Neural progenitor cell (in vitro differentiated cells): ENCODE data around the gene LMF1. TPM values are rescaled to one million over a fixed set of nuclear protein-coding genes. Genes with fewer than 3 reads are reported as not detected.

Experiments used
- DNase-seq: peaks from one replicate; pipeline ENCODE4 v3.0.0-alpha.2; 2016; ENCODE audit warnings: low spot score
- H2AFZ ChIP-seq: fragments of 200-600 bp; sonication (generic); replicated peaks from 2 replicates; pipeline ENCODE4 v1.6.1; 2016; ENCODE audit warnings: antibody characterized with exemption
- H3F3A ChIP-seq: fragments of 200-600 bp; sonication (generic); 2 replicates; pipeline ENCODE4 v1.6.1; 2016; ENCODE audit warnings: antibody characterized with exemption, low read depth
- H3K27ac ChIP-seq: fragments of 200-600 bp; sonication (generic); 2 replicates; pipeline ENCODE4 v1.5.1; 2016; ENCODE audit warnings: mild to moderate bottlenecking
- H3K27me3 ChIP-seq: fragments of 200-600 bp; sonication (generic); 2 replicates; pipeline ENCODE4 v1.6.1; 2016; ENCODE audit warnings: mild to moderate bottlenecking, moderate library complexity
- H3K36me3 ChIP-seq: fragments of 200-600 bp; sonication (generic); 2 replicates; pipeline ENCODE4 v1.5.1; 2016
- H3K4me1 ChIP-seq: fragments of 200-600 bp; sonication (generic); 2 replicates; pipeline ENCODE4 v1.6.1; 2016; ENCODE audit warnings: mixed run types
- H3K4me2 ChIP-seq: fragments of 200-600 bp; sonication (generic); 2 replicates; pipeline ENCODE4 v1.6.1; 2016
- H3K4me3 ChIP-seq: fragments of 200-600 bp; sonication (generic); 2 replicates; pipeline ENCODE4 v1.5.1; 2016
- H3K79me2 ChIP-seq: fragments of 200-600 bp; sonication (generic); 2 replicates; pipeline ENCODE4 v1.6.1; 2016; ENCODE audit warnings: low read depth
- H3K9ac ChIP-seq: fragments of 200-600 bp; sonication (generic); 2 replicates; pipeline ENCODE4 v1.6.1; 2016
- H3K9me3 ChIP-seq: fragments of 200-600 bp; sonication (generic); 2 replicates; pipeline ENCODE4 v1.5.1; 2016; ENCODE audit warnings: low read depth
- H4K20me1 ChIP-seq: fragments of 200-600 bp; sonication (generic); 2 replicates; pipeline ENCODE4 v1.6.1; 2016; ENCODE audit warnings: low read depth
- H3K27ac Mint-ChIP-seq: 3 replicates; pipeline ENCODE4 v1.8.0; 2021; ENCODE audit warnings: mixed read lengths
- H3K27me3 Mint-ChIP-seq: 2 replicates; pipeline ENCODE4 v1.8.0; 2022; ENCODE audit warnings: low read depth, mild to moderate bottlenecking, inconsistent platforms, moderate library complexity, mixed read lengths; ENCODE audit not compliant: insufficient read depth
- H3K36me3 Mint-ChIP-seq: 3 replicates; pipeline ENCODE4 v1.8.0; 2021; ENCODE audit warnings: mixed read lengths
- H3K4me1 Mint-ChIP-seq: 3 replicates; pipeline ENCODE4 v1.8.0; 2021; ENCODE audit warnings: mixed read lengths
- H3K4me3 Mint-ChIP-seq: 3 replicates; pipeline ENCODE4 v1.8.0; 2021; ENCODE audit warnings: mild to moderate bottlenecking, moderate library complexity, mixed read lengths
- H3K9me3 Mint-ChIP-seq: 3 replicates; pipeline ENCODE4 v1.8.0; 2020; ENCODE audit warnings: mixed read lengths
- CTCF ChIP-seq: fragments of 200-600 bp; sonication (generic); IDR thresholded peaks from 2 replicates; pipeline ENCODE4 v1.5.1; 2017; ENCODE audit warnings: antibody characterized with exemption, mild to moderate bottlenecking
- EZH2 ChIP-seq: fragments of 200-600 bp; sonication (generic); IDR thresholded peaks from 2 replicates; pipeline ENCODE4 v1.6.1; 2017; ENCODE audit warnings: antibody characterized with exemption, mild to moderate bottlenecking, moderate library complexity
- EZH2phosphoT487 ChIP-seq: fragments of 200-600 bp; sonication (generic); IDR thresholded peaks from 2 replicates; pipeline ENCODE4 v1.6.1; 2017; ENCODE audit warnings: antibody characterized with exemption
- total RNA-seq: library from RNA; depleted of rRNA; stranded (reverse); fragments of >200 nt; gene quantifications from 2 replicates; pipeline ENCODE4 v1.2.3, GENCODE V29; 2015; ENCODE audit warnings: low replicate concordance

LMF1 gene
- total RNA-seq, 1 donor from 2014 or later: 3.4 TPM

GRCh38 chr16:986411-986810, 15.6 kb upstream of the LMF1 start:
- Mint-ChIP-seq H3K27me3 (peaks cover 9% of the 10 kb centered on the region), H3K36me3 (no peaks in the 10 kb centered on the region), H3K4me1 (peaks cover 12% of the 10 kb centered on the region), H3K27ac (no peak overlapping the region), H3K9me3 (no peaks in the 10 kb centered on the region), H3K4me3 (no peak overlapping the region)
- Histone ChIP-seq H4K20me1 (peaks cover 17% of the 10 kb centered on the region), H3K9me3 (no peaks in the 10 kb centered on the region), H3K36me3 (no peaks in the 10 kb centered on the region), H3K9ac (no peak overlapping the region), H2AFZ (no peak overlapping the region), H3F3A (peaks cover 12% of the 10 kb centered on the region), H3K27ac (no peak overlapping the region), H3K4me1 (peaks cover 14% of the 10 kb centered on the region), H3K4me3 (no peak overlapping the region), H3K27me3 (peaks cover 33% of the 10 kb centered on the region), H3K4me2 (no peak overlapping the region), H3K79me2 (no peaks in the 10 kb centered on the region)
- TF ChIP-seq EZH2phosphoT487 (no peak), EZH2 (no peak), CTCF (no peak)
- no peak for DNase-seq

GRCh38 chr16:985646-986400, 15.0 kb upstream of the LMF1 start:
- Histone ChIP-seq H3K9ac (no peak overlapping the region), H3K9me3 (no peaks in the 10 kb centered on the region), H3K36me3 (no peaks in the 10 kb centered on the region), H2AFZ (no peak overlapping the region), H3K4me1 (peaks cover 14% of the 10 kb centered on the region), H3K4me3 (no peak overlapping the region), H3F3A (peaks cover 12% of the 10 kb centered on the region), H3K79me2 (no peaks in the 10 kb centered on the region), H4K20me1 (peaks cover 17% of the 10 kb centered on the region), H3K4me2 (no peak overlapping the region), H3K27ac (no peak overlapping the region), H3K27me3 (peaks cover 39% of the 10 kb centered on the region)
- H3K4me3 Mint-ChIP-seq: no peak overlapping the region
- no peaks in the 10 kb centered on the region for H3K9me3 Mint-ChIP-seq
- peaks cover 7% of the 10 kb centered on the region for H3K4me1 Mint-ChIP-seq
- H3K27ac Mint-ChIP-seq: no peak overlapping the region
- TF ChIP-seq EZH2 (no peak), EZH2phosphoT487 (no peak), CTCF (no peak)
- no peak for DNase-seq
- H3K36me3 Mint-ChIP-seq: no peaks in the 10 kb centered on the region
- peaks cover 8% of the 10 kb centered on the region for H3K27me3 Mint-ChIP-seq

- H3K4me1 ChIP-seq: peaks cover 22% of the 10 kb centered on the region
- no peak overlapping the region for H2AFZ ChIP-seq
- H3K4me3 ChIP-seq: no peak overlapping the region
- no peak overlapping the region for H3K9ac ChIP-seq
- H3K36me3 ChIP-seq: no peaks in the 10 kb centered on the region
- H3K27ac ChIP-seq: no peak overlapping the region
- no peak for DNase-seq
- peaks cover 7% of the 10 kb centered on the region for H3K4me1 Mint-ChIP-seq
- no peak overlapping the region for H3K4me2 ChIP-seq
- H3K27ac Mint-ChIP-seq: no peak overlapping the region
- no peaks in the 10 kb centered on the region for H3K9me3 Mint-ChIP-seq
- no peaks in the 10 kb centered on the region for H3K36me3 Mint-ChIP-seq
- no peaks in the 10 kb centered on the region for H3K79me2 ChIP-seq
- H3K4me3 Mint-ChIP-seq: no peak overlapping the region
- H4K20me1 ChIP-seq: peaks cover 20% of the 10 kb centered on the region
- H3K27me3 ChIP-seq: peaks cover 48% of the 10 kb centered on the region
- no peak for TF ChIP-seq EZH2phosphoT487
- no peak for TF ChIP-seq CTCF
- no peak for TF ChIP-seq EZH2
- peaks cover 18% of the 10 kb centered on the region for H3F3A ChIP-seq
- no peaks in the 10 kb centered on the region for H3K9me3 ChIP-seq
- H3K27me3 Mint-ChIP-seq: peaks cover 8% of the 10 kb centered on the region
These were observed 14.2 kb upstream of the LMF1 start for GRCh38 chr16:984736-985636.
